Glomerular visceral epithelial cell (primary cell): ENCODE measurements around the gene MICU2.
A peak's percentile ranks its signal among the peaks of the same experiment; 100 is the strongest.

Experiments
- DNase-seq: peaks from one replicate; pipeline ENCODE4 v3.0.0-alpha.2; 2016; ENCODE audit errors: extremely low spot score

MICU2 gene

GRCh38 chr13:21546372-21546771, 57.6 kb downstream of the MICU2 start:
- DNase-seq = no peak

DNA sequence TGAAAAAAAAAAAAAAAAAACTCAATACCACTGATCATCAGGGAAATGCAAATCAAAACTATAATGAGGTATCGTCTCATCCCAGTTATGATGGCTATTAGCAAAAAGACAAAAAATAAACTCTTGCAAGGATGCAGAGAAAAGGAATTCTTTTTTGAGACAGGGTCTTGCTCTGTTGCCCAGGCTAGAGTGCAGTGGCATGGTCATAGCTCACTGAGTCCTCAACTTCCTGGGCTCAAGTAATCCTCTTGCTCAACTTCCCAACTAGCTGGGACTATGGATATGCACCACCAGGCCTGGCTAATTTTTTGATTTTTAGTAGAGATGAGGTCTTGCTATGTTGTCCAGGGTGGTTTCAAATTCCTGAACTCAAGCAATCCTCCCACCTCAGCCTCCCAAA, 59.5 kb downstream of the MICU2 start:
- no peak for DNase-seq

- no peak for DNase-seq
Observed at GRCh38 chr13:21542563-21542962, 61.4 kb downstream of the MICU2 start.

DNA sequence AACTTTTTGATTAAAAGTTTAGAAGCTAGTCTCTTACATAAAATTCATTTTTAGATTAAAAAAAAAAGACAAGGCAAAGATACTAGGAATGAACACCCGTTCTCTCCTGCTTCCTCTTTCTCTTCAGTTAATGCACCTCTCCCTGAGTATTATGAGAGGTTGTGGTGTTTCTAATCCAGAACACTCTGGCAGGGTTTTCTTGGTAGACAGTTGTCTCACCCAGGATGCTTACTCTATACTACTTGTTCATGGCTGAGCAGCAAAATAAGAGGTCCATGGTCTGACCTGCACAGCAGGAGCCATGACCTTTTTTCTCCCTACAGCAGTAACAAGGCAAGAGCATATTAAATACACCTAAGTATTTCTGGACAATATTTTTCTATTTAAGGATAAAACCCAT, 62.0 kb downstream of the MICU2 start:
- no peak for DNase-seq

DNA sequence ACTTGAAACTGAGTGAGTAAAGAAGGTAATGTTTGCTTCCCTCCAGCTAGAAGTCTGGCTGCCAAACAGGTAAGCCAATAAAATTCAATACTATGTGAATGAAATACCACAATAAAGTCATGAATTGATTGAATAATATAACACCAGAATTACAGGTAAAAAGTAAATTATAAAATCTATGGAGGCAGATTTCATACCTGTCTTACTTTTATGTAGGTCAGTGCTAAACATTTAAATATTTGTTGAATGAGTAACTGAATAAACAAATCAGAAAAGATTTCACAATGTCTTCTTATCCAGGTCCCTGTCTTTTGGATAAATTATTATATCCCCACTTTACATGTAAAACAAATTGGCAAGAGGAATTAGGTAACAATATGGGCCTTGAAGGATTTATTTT, 62.7 kb downstream of the MICU2 start:
- DNase-seq = no peak

DNA sequence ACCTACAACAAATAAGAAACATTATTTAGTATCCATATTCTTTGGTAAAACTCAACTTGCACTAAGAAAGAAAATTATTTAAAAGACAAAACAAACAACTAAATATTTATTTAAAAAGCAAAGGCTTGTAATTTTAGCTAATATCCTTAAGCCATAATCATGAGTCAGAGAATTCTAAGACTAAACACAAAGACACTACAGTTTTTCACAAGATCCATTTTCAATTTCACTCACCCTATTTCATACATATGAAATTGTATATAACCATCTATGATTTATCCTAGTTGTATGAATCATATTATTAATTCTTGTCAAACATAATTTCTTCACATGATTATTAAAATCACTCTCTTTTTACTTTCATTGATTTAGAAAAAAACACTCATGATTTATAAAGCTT, 64.3 kb downstream of the MICU2 start:
- no peak for DNase-seq

- no peak for DNase-seq
Observed at GRCh38 chr13:21538753-21539152, 65.2 kb downstream of the MICU2 start.

DNA sequence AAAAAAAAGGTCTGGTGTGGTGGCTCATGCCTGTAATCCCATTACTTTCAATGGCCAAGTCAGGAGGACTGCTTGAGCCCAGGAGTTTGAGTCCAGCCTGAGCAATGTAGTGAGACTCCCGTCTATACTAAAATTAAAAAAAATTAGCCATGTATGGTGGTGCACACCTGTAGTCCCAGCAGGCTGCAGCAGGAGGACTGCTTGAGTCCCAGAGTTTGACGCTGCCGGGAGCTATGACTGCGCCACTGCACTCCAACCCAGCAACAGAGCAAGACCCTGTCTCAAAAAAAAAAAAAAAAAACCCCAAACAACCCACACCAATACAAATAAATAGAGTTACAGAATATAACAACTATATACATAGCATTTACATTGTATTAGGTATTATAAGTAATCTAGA, 65.7 kb downstream of the MICU2 start:
- DNase-seq = no peak

DNA sequence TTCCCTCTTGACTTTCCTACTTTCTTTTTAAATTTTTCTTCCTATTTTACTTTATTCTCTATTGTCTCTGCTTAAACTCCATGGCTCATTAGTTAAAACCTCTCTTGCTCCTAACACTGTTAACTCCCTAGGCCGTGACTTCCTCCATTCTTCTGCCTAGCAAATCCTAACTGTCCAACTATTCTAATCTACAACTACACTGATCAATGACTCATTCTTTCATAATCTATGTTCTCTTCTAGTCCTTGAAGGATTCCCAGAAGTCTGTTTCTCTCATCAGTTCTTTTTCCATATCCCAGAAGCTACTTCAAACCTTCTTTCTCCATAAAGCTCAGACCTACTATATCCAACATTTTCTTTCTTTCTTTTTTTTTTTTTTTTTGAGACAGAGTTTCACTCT, 66.9 kb downstream of the MICU2 start:
- DNase-seq = no peak

- DNase-seq = no peak
Observed at GRCh38 chr13:21534760-21535159, 69.2 kb downstream of the MICU2 start.

DNA sequence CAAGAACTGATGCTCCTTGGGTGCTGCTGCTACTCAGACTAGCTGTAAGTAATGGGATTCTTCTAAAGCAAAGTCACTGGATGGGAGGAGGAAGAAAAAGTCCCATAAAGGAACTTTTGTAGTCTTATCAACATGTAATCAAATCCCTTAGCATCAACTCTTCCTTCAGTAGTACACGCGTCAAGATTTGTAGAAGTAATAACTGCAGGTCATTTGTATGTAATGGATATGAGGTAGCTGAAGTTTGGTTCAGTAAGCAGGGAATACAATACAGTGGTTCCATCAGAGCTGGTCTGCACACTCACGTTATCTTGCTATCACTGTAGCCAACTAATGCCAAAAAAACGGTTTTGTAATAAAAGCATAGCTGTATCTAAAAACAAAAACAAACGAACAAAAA, 72.5 kb downstream of the MICU2 start:
- no peak for DNase-seq

GRCh38 chr13:21530656-21531055, 73.3 kb downstream of the MICU2 start:
- DNase-seq = no peak

GRCh38 chr13:21529146-21529893, 74.7 kb downstream of the MICU2 start:
- no peak for DNase-seq

GRCh38 chr13:21528616-21529015, 75.4 kb downstream of the MICU2 start:
- DNase-seq = peak; percentile 68

GRCh38 chr13:21526707-21527540, 77.0 kb downstream of the MICU2 start:
- DNase-seq = no peak

- no peak for DNase-seq
Observed at GRCh38 chr13:21522847-21523246, 81.1 kb downstream of the MICU2 start.

GRCh38 chr13:21522130-21522529, 81.8 kb downstream of the MICU2 start:
- no peak for DNase-seq

- no peak for DNase-seq
Observed at GRCh38 chr13:21518617-21519144, 85.3 kb downstream of the MICU2 start.

- DNase-seq = no peak
Observed at GRCh38 chr13:21517576-21517975, 86.4 kb downstream of the MICU2 start.

DNA sequence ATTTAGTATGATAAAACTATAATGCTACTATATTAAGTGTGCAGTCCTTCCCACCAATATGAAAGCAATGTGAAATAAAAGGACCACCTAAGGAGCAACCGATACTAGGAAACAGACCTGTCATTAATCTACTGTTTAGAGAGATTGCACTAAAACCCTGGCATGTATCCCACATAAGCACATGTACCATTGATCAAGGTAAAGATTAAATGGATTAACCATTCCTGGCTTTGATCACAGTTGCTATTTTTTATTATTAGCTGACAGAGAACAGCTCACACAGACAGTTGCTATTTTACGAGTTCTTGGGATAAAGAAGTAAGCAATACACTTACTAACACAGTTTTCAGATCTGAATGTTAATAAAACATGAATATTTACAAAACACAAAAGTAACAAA, 87.2 kb downstream of the MICU2 start:
- no peak for DNase-seq

- DNase-seq = no peak
Observed at GRCh38 chr13:21511849-21512248, 92.1 kb downstream of the MICU2 start.

DNA sequence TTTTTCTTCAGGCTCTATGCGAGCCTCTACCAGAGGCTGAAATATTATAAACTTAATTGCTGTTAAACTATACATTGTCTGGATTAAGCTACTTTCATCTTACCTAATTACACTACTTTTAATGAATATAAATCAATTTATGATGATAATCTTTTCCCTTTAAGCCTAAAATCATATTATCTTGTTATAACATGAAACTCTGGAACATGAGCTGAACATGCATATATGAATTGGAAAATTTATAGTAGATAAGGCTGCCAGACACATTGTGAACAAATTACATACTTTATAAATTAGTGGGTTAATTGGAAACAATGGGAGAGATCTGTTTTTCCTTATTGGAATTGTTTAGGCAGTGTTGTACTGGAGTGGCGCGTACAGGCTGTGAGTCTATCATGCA, 99.6 kb downstream of the MICU2 start:
- DNase-seq = no peak

DNA sequence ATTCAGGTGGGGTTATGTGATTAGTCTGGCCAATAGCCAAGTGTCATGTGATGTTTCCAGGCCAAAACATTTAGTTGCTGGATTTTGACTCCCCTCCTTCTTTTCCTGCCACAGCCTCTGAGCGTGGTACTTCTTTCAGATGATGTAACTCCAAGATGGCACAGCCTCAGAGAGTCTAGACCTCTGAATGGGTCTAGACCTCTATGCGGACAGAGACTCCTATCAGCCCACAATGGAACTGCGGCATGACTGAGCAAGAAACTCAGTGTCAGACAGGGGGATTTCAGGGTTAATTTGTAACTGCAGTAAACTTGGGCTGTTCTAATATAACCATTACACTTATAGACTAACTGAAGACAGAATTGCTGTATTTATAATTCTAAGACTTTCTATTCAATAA, 102.3 kb downstream of the MICU2 start:
- peak; percentile 3 for DNase-seq
